Inflammatory macrophage treated with lipopolysaccharide for 1 hour (primary cell): ENCODE results near the gene ZFP36L2.

ENCODE experiments used
- DNase-seq, 2 donors: peaks; one replicate each; pipeline ENCODE4 v3.0.0-alpha.2; 2020 to 2022

Gene ZFP36L2

GRCh38 chr2:43184339-43184895 lies 42.0 kb downstream of the ZFP36L2 start:
- DNase-seq = no peak

GRCh38 chr2:43183743-43184142 lies 42.7 kb downstream of the ZFP36L2 start:
- no peak for DNase-seq

- no peak for DNase-seq
These were observed 45.5 kb downstream of the ZFP36L2 start for GRCh38 chr2:43180897-43181296.

GRCh38 chr2:43179942-43180341 lies 46.5 kb downstream of the ZFP36L2 start:
- DNase-seq = no peak

- no peak for DNase-seq
These were observed 47.5 kb downstream of the ZFP36L2 start for GRCh38 chr2:43178602-43179542.

- no peak for DNase-seq
These were observed 48.3 kb downstream of the ZFP36L2 start for GRCh38 chr2:43178055-43178598.

GRCh38 chr2:43176449-43176848 lies 50.0 kb downstream of the ZFP36L2 start:
- DNase-seq = no peak

- DNase-seq = no peak
These were observed 50.5 kb downstream of the ZFP36L2 start for GRCh38 chr2:43175876-43176275.

GRCh38 chr2:43175020-43175441 lies 51.4 kb downstream of the ZFP36L2 start:
- DNase-seq = no peak

GRCh38 chr2:43174368-43174916 lies 52.0 kb downstream of the ZFP36L2 start:
- peak; percentile 64 to 67 for DNase-seq
